K562 (cell line): Measurements from ENCODE around the gene SLC5A2. TPM values are rescaled to one million over a fixed set of nuclear protein-coding genes. Genes with fewer than 3 reads are reported as not detected.

Source experiments
- ADNP ChIP-seq: fragments of 200-800 bp; sonication (Bioruptor generic); IDR thresholded peaks from 2 replicates; pipeline ENCODE4 v1.6.1; 2016; ENCODE audit warnings: missing genetic modification characterization, missing compliant biosample characterization
- ARID1B ChIP-seq: fragments of 450-650 bp; IDR thresholded peaks from 2 replicates; pipeline ENCODE4 v1.6.1; 2016; ENCODE audit warnings: antibody characterized with exemption, mild to moderate bottlenecking, inconsistent platforms
- ARNT ChIP-seq, 2 experiments: fragments of 450-650 bp; IDR thresholded peaks; 2 replicates each; pipeline ENCODE4 v1.6.1; 2016; ENCODE audit warnings: mild to moderate bottlenecking in 1 of 2
- BACH1 ChIP-seq: fragments of 200-800 bp; sonication (Bioruptor generic); IDR thresholded peaks from 2 replicates; pipeline ENCODE4 v1.6.1; 2016; ENCODE audit warnings: missing genetic modification characterization, missing compliant biosample characterization
- CBFA2T2 ChIP-seq: fragments of 450-650 bp; conservative IDR thresholded peaks from 2 replicates; pipeline ENCODE4 v1.6.1; 2017; ENCODE audit warnings: mild to moderate bottlenecking
- ETV1 ChIP-seq: fragments of 450-650 bp; conservative IDR thresholded peaks from 2 replicates; pipeline ENCODE4 v1.6.1; 2016; ENCODE audit warnings: missing genetic modification characterization, control low read depth, low read depth, missing compliant biosample characterization
- GATAD2A ChIP-seq: fragments of 450-650 bp; IDR thresholded peaks from 2 replicates; pipeline ENCODE4 v1.6.1; 2017
- HDAC3 ChIP-seq: fragments of 450-650 bp; IDR thresholded peaks from 2 replicates; pipeline ENCODE4 v1.6.1; 2018; ENCODE audit warnings: borderline replicate concordance, mild to moderate bottlenecking, moderate library complexity; ENCODE audit not compliant: partially characterized antibody
- ID3 ChIP-seq, 2 experiments: fragments of 250-450 bp in 1 of 2; fragments of 450-650 bp in 1 of 2; sonication (Bioruptor Pico) in 1 of 2; IDR thresholded peaks; 2 replicates each; pipeline versions ENCODE4 v1.6.1 to v1.8.0; 2016 to 2021; ENCODE audit warnings: mild to moderate bottlenecking in 2 of 2, moderate library complexity in 2 of 2, missing compliant biosample characterization in 1 of 2, missing genetic modification characterization in 1 of 2
- JUN ChIP-seq, 2 experiments: sonication (generic) in 1 of 2; formaldehyde crosslinking in 1 of 2; IDR thresholded peaks; 2 replicates each; pipeline versions ENCODE4 v1.6.1 to v1.8.0; 2012 to 2022; ENCODE audit warnings: borderline replicate concordance in 2 of 2, mild to moderate bottlenecking in 2 of 2, improper control_type of control experiment in 1 of 2, low read depth in 1 of 2, low read length in 1 of 2, missing genetic modification reagents in 1 of 2
- MEF2A ChIP-seq: IDR thresholded peaks from 2 replicates; pipeline ENCODE4 v1.6.1; 2011; ENCODE audit warnings: low read depth, mild to moderate bottlenecking, low read length, moderate library complexity; ENCODE audit not compliant: control insufficient read depth
- NONO ChIP-seq, 2 experiments: fragments of 200-400 bp in 1 of 2; fragments of 450-650 bp in 1 of 2; formaldehyde crosslinking in 1 of 2; IDR thresholded peaks; 2 replicates each; pipeline ENCODE4 v1.6.1; 2017; ENCODE audit warnings: low read depth in 2 of 2, mild to moderate bottlenecking in 2 of 2, moderate library complexity in 2 of 2, low read length in 1 of 2
- PCBP2 ChIP-seq: fragments of 200-400 bp; formaldehyde crosslinking; IDR thresholded peaks from 2 replicates; pipeline ENCODE4 v1.6.1; 2018; ENCODE audit warnings: low read length, low read depth, mild to moderate bottlenecking, moderate library complexity; ENCODE audit not compliant: poor library complexity, severe bottlenecking
- PPARD ChIP-seq: fragments of 250-450 bp; sonication (Bioruptor Pico); IDR thresholded peaks from 2 replicates; pipeline ENCODE4 v1.8.0; 2022; ENCODE audit warnings: inconsistent platforms, mild to moderate bottlenecking, moderate library complexity
- SOX6 ChIP-seq: fragments of 450-650 bp; IDR thresholded peaks from 2 replicates; pipeline ENCODE4 v1.6.1; 2014; ENCODE audit warnings: mild to moderate bottlenecking
- TAF15 ChIP-seq: fragments of 200-400 bp; formaldehyde crosslinking; IDR thresholded peaks from 2 replicates; pipeline ENCODE4 v1.6.1; 2017; ENCODE audit warnings: mild to moderate bottlenecking, low read depth, low read length, moderate library complexity
- TAF9B ChIP-seq: fragments of 450-650 bp; IDR thresholded peaks from 2 replicates; pipeline ENCODE4 v1.6.1; 2018; ENCODE audit warnings: mild to moderate bottlenecking; ENCODE audit not compliant: partially characterized antibody
- ZBTB2 ChIP-seq: fragments of 450-650 bp; IDR thresholded peaks from 2 replicates; pipeline ENCODE4 v1.6.1; 2016; ENCODE audit warnings: antibody characterized with exemption
- ZNF124 ChIP-seq: sonication (generic); formaldehyde crosslinking; IDR thresholded peaks from 2 replicates; pipeline ENCODE4 v1.8.1; 2022; ENCODE audit warnings: missing genetic modification reagents
- ZNF79 ChIP-seq: fragments of 250-450 bp; sonication (Bioruptor Pico); IDR thresholded peaks from 2 replicates; pipeline ENCODE4 v1.4.0; 2020; ENCODE audit warnings: low read depth, mild to moderate bottlenecking, moderate library complexity
- polyA plus RNA-seq, 8 experiments: library from polyadenylated mRNA; depleted of rRNA in 4 of 8; stranded (reverse) in 5 of 8; unstranded in 3 of 8; fragments of >200 nt; fragmentation: Nextera tagmentation in 2 of 8; fragmentation: Illumina TruSeq in 1 of 8; extraction: Ambion mirVana in 2 of 8; extraction: Trizol in 1 of 8; gene quantifications; 2 replicates each; pipeline versions ENCODE4 v1.2.1 to v1.2.3, GENCODE V29; 2011 to 2014; ENCODE audit warnings: inconsistent platforms in 1 of 8, missing spikeins in 1 of 8
- total RNA-seq, 7 experiments: library from RNA; depleted of rRNA in 6 of 7; stranded (reverse); fragments of >200 nt in 6 of 7; fragmentation: Illumina TruSeq in 2 of 7; extraction: Trizol in 2 of 7; gene quantifications; 2 replicates each; pipeline versions ENCODE4 v1.2.1 to v1.2.3, GENCODE V29; 2011 to 2021; ENCODE audit warnings: low replicate concordance in 1 of 7
- TF ChIP-seq, protein P1 (sequence below): fragments of 450-650 bp; formaldehyde crosslinking; IDR thresholded peaks from 2 replicates; pipeline ENCODE4 v1.4.0; 2020; ENCODE audit warnings: mild to moderate bottlenecking, mixed read lengths
- TF ChIP-seq, protein P2 (sequence below): fragments of 250-450 bp; sonication (Bioruptor Pico); IDR thresholded peaks from 2 replicates; pipeline ENCODE4 v1.5.1; 2021; ENCODE audit warnings: mild to moderate bottlenecking

SLC5A2 gene
- total and polyA plus RNA-seq, 9 of the 15 experiments (the other 6 are each of a cell fraction or from before 2014, with no cell fraction given), result 0.07 to 2.7 (median 2.2) TPM; not detected in 6

- 0 out of 2 replicates have a peak, but pooled peaks have one; percentile 8 for TF ChIP-seq CBFA2T2
- no peak for TF ChIP-seq PCBP2
- TF ChIP-seq ARNT (IDR thresholded peaks at IDR 0.05), result peak in 1 of 2 experiments; percentile 42; a peak in 1 of 4 replicates
- TF ChIP-seq ZNF79 (CRISPR knock-in tag), result no peak
- TF ChIP-seq HDAC3, result no peak
- TF ChIP-seq GATAD2A, result 0 out of 2 replicates have a peak, but pooled peaks have one; percentile 34
- no peak for TF ChIP-seq PPARD
- TF ChIP-seq MEF2A, result no peak
- no peak for TF ChIP-seq ID3 (CRISPR knock-in tag; IDR thresholded peaks at IDR 0.05)
- no peak for TF ChIP-seq ID3 (tag; IDR thresholded peaks at IDR 0.05)
- TF ChIP-seq ARID1B, result peak; percentile 56
- TF ChIP-seq SOX6, result 0 out of 2 replicates have a peak, but pooled peaks have one; percentile 11
- TF ChIP-seq TAF15, result no peak
- TF ChIP-seq, protein P1, sequence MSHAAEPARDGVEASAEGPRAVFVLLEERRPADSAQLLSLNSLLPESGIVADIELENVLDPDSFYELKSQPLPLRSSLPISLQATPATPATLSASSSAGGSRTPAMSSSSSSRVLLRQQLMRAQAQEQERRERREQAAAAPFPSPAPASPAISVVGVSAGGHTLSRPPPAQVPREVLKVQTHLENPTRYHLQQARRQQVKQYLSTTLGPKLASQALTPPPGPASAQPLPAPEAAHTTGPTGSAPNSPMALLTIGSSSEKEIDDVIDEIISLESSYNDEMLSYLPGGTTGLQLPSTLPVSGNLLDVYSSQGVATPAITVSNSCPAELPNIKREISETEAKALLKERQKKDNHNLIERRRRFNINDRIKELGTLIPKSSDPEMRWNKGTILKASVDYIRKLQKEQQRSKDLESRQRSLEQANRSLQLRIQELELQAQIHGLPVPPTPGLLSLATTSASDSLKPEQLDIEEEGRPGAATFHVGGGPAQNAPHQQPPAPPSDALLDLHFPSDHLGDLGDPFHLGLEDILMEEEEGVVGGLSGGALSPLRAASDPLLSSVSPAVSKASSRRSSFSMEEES (CRISPR knock-in tag), result no peak
- TF ChIP-seq ZNF124 (CRISPR knock-in tag), result no peak
- TF ChIP-seq NONO (IDR thresholded peaks at IDR 0.05; ENCODE audit: low read depth in 2 of 2, low read length in 1 of 2), result 0 out of 4 replicates have a peak, but pooled peaks of 1 of the 2 experiments have one; percentile 34
- 0 out of 2 replicates have a peak, but pooled peaks have one; percentile 35 for TF ChIP-seq JUN (IDR thresholded peaks at IDR 0.05; ENCODE audit: borderline replicate concordance, low read depth, low read length)
- TF ChIP-seq JUN (CRISPR knock-in tag; IDR thresholded peaks at IDR 0.05; ENCODE audit: borderline replicate concordance), result no peak
- TF ChIP-seq ADNP (tag), result no peak
- no peak for TF ChIP-seq BACH1
- TF ChIP-seq ZBTB2, result peak; percentile 60; the same call in 1 of the 2 replicates
- TF ChIP-seq ETV1 (tag), result no peak
- TF ChIP-seq, protein P2, sequence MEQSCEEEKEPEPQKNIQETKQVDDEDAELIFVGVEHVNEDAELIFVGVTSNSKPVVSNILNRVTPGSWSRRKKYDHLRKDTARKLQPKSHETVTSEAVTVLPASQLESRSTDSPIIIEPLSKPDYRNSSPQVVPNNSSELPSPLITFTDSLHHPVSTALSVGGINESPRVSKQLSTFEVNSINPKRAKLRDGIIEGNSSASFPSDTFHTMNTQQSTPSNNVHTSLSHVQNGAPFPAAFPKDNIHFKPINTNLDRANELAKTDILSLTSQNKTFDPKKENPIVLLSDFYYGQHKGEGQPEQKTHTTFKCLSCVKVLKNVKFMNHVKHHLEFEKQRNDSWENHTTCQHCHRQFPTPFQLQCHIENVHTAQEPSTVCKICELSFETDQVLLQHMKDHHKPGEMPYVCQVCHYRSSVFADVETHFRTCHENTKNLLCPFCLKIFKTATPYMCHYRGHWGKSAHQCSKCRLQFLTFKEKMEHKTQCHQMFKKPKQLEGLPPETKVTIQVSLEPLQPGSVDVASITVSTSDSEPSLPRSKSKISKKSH, result no peak
- no peak for TF ChIP-seq TAF9B
These were observed 31.1 kb upstream of the SLC5A2 start (continued) for GRCh38 chr16:31451681-31452351.
